HepG2 (cell line): ENCODE measurements around the gene GJE1. TPM values are rescaled to one million over a fixed set of nuclear protein-coding genes. Genes with fewer than 3 reads are reported as not detected.
A peak's percentile ranks its signal among the peaks of the same experiment; 100 is the strongest.

Experiments used
- ARID5B ChIP-seq: IDR thresholded peaks from 2 replicates; pipeline ENCODE4 v1.4.0; 2020; ENCODE audit warnings: mild to moderate bottlenecking, missing genetic modification reagents
- BHLHE40 ChIP-seq: IDR thresholded peaks from 2 replicates; pipeline ENCODE4 v1.6.1; 2011; ENCODE audit warnings: low read length, improper control_type of control experiment
- NAIF1 ChIP-seq: sonication (generic); formaldehyde crosslinking; IDR thresholded peaks from 2 replicates; pipeline ENCODE4 v1.5.0; 2020; ENCODE audit warnings: mild to moderate bottlenecking, missing genetic modification reagents, borderline replicate concordance
- PAX8 ChIP-seq: sonication (generic); formaldehyde crosslinking; IDR thresholded peaks from 2 replicates; pipeline ENCODE4 v1.8.0; 2022; ENCODE audit warnings: mild to moderate bottlenecking, missing genetic modification reagents, borderline replicate concordance
- PBX2 ChIP-seq: IDR thresholded peaks from 2 replicates; pipeline ENCODE4 v1.6.1; 2016; ENCODE audit warnings: control low read depth
- PCBP2 ChIP-seq: fragments of 200-400 bp; formaldehyde crosslinking; optimal IDR thresholded peaks from 2 replicates; pipeline ENCODE3; 2018; ENCODE audit warnings: low read length, low read depth; ENCODE audit not compliant: poor library complexity, severe bottlenecking
- TRIM22 ChIP-seq: fragments of 450-650 bp; IDR thresholded peaks from 2 replicates; pipeline ENCODE4 v1.6.1; 2017
- ZNF407 ChIP-seq: sonication (generic); formaldehyde crosslinking; IDR thresholded peaks from one replicate; pipeline ENCODE4 v1.5.1; 2020; ENCODE audit warnings: mild to moderate bottlenecking, missing genetic modification reagents; ENCODE audit errors: not compliant biosample characterization
- polyA plus RNA-seq, 8 experiments: library from polyadenylated mRNA; depleted of rRNA in 3 of 8; stranded (reverse) in 7 of 8; unstranded in 1 of 8; fragments of >200 nt; fragmentation: Illumina TruSeq in 4 of 8; extraction: Trizol in 4 of 8; gene quantifications; 2 replicates each; pipeline versions ENCODE4 v1.2.1 to v1.2.3, GENCODE V29; 2011 to 2016; ENCODE audit warnings: low read depth in 4 of 8, missing spikeins in 1 of 8, mixed read lengths in 1 of 8; ENCODE audit not compliant: insufficient read depth in 1 of 8
- total RNA-seq, 5 experiments: library from RNA; depleted of rRNA; stranded (reverse); fragments of >200 nt; fragmentation: Illumina TruSeq; extraction: Trizol; gene quantifications; 2 replicates each; pipeline ENCODE4 v1.2.3, GENCODE V29; 2016; ENCODE audit warnings: low read depth in 1 of 5

GJE1 gene
- total and polyA plus RNA-seq, 2 of the 13 experiments (the other 11 are each of a cell fraction or from before 2014, with no cell fraction given): not detected

- TF ChIP-seq TRIM22 (no peak), BHLHE40 (peak; percentile 89), PAX8 (0 out of 2 replicates have a peak, but pooled peaks have one; percentile 53), PCBP2 (no peak), PBX2 (CRISPR knock-in tag) (no peak), NAIF1 (CRISPR knock-in tag) (peak; percentile 87), ARID5B (CRISPR knock-in tag) (peak; percentile 94), ZNF407 (CRISPR knock-in tag) (peak; percentile 75)
Observed at GRCh38 chr6:142146828-142147662, 14.3 kb downstream of the GJE1 start, which contains the start of the genes NMBR and VTA1 (continued).
